ENCODE measurements around the gene ARHGEF40. TPM values are rescaled to one million over a fixed set of nuclear protein-coding genes. Genes with fewer than 3 reads are reported as not detected.

The ARHGEF40 gene
- total RNA-seq, 1 experiment from 2014 or later = 2.7 TPM

- Histone ChIP-seq H3K27ac (ENCODE audit: low read length) (no peak overlapping the region), H3K27me3 (ENCODE audit: low read length) (peaks cover 42% of the 10 kb centered on the region), H3K9ac (ENCODE audit: low read length) (no peak overlapping the region), H3K36me3 (ENCODE audit: low read depth, low read length) (no peaks in the 10 kb centered on the region), H3F3A (ENCODE audit: low read length, unreplicated experiment) (no peaks in the 10 kb centered on the region), H3K4me1 (ENCODE audit: insufficient read depth, low read length) (no peaks in the 10 kb centered on the region), H3K79me2 (ENCODE audit: low read length) (no peaks in the 10 kb centered on the region), H3K4me2 (ENCODE audit: low read length) (no peak overlapping the region), H3K9me2 (replicated peaks; ENCODE audit: low read length) (no peaks in the 10 kb centered on the region), H2AFZ (ENCODE audit: low read length) (no peak overlapping the region), H4K20me1 (ENCODE audit: low read length) (no peaks in the 10 kb centered on the region), H3K9me3 (ENCODE audit: low read length) (no peaks in the 10 kb centered on the region), H3K4me3 (ENCODE audit: low read length) (no peak overlapping the region)
- no peak for DNase-seq
- CTCF ChIA-PET = interaction anchor here (0.6 kb wide), 1 partner anchor 40 kb away, joined by 3 read pairs; no protein-coding TSS in a partner anchor
- no peak for ATAC-seq
- BruUV-seq (replicated peaks) = no TSS peak
- no peak for TF ChIP-seq EZH2 (IDR thresholded peaks at IDR 0.05; ENCODE audit: low read length, unreplicated experiment)
- TF ChIP-seq, protein P1, sequence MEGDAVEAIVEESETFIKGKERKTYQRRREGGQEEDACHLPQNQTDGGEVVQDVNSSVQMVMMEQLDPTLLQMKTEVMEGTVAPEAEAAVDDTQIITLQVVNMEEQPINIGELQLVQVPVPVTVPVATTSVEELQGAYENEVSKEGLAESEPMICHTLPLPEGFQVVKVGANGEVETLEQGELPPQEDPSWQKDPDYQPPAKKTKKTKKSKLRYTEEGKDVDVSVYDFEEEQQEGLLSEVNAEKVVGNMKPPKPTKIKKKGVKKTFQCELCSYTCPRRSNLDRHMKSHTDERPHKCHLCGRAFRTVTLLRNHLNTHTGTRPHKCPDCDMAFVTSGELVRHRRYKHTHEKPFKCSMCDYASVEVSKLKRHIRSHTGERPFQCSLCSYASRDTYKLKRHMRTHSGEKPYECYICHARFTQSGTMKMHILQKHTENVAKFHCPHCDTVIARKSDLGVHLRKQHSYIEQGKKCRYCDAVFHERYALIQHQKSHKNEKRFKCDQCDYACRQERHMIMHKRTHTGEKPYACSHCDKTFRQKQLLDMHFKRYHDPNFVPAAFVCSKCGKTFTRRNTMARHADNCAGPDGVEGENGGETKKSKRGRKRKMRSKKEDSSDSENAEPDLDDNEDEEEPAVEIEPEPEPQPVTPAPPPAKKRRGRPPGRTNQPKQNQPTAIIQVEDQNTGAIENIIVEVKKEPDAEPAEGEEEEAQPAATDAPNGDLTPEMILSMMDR (conservative IDR thresholded peaks at IDR 0.05; ENCODE audit: low read depth, low read length) = no peak
- POLR2A ChIA-PET (ENCODE audit: unreplicated experiment) = no interaction called here
- intact Hi-C loops (cut with micrococcal nuclease) = no loop called here
These were observed 19.5 kb upstream of the ARHGEF40 start for GRCh38 chr14:21050597-21050996.

DNA sequence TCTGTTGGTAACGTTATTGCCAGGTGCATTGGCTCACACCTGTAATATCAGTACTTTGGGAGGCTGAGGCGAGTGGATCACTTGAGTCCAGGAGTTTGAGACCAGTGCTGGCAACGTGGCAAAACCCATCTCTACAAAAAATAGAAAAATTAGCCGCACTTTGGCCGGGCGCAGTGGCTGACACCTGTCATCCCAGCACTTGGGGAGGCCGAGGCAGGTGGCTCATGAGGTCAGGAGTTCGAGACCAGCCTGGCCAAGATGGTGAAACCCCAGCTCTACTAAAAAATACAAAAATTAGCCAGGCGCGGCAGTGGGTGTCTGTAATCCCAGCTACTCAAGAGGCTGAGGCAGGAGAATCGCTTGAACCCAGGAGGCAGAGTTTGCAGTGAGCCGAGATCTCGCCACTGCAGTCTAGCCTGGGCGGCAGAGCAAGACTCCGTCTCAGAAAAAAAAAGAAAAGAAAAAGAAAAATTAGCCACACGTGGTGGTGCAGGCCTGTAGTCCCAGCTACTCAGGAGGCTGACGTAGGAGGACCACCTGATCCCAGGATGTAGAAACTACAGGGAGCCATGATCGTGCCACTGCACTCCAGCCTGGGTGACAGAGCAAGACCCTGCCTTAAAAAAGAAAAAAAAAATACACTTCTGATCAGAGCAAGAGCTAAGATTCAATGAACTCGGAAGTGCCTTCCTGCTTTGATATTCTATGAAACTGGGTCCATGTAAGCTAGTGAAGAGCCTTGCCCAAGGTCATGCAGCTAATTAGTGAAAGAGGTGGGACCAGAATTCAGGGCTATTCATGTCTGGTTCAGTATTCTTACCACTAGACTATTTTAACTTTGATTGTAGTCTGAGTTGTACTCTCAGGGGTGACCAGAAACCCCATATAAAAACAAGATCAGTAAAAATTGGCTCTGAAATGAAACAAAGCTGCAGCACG, 16.7 kb upstream of the ARHGEF40 start:
- no peak overlapping the region for H2AFZ ChIP-seq (ENCODE audit: low read length)
- ChIA-PET CTCF (no interaction called here), POLR2A (ENCODE audit: unreplicated experiment) (no interaction called here)
- no peaks in the 10 kb centered on the region for H3K9me3 ChIP-seq (ENCODE audit: low read length)
- no TSS peak for BruUV-seq (replicated peaks)
- H3F3A ChIP-seq (ENCODE audit: low read length, unreplicated experiment) = no peaks in the 10 kb centered on the region
- no peaks in the 10 kb centered on the region for H3K9me2 ChIP-seq (replicated peaks; ENCODE audit: low read length)
- no peak overlapping the region for H3K4me3 ChIP-seq (ENCODE audit: low read length)
- H3K9ac ChIP-seq (ENCODE audit: low read length) = no peak overlapping the region
- no peak overlapping the region for H3K27ac ChIP-seq (ENCODE audit: low read length)
- no peaks in the 10 kb centered on the region for H3K4me1 ChIP-seq (ENCODE audit: insufficient read depth, low read length)
- H3K27me3 ChIP-seq (ENCODE audit: low read length) = peaks cover 31% of the 10 kb centered on the region
- no peaks in the 10 kb centered on the region for H3K36me3 ChIP-seq (ENCODE audit: low read depth, low read length)
- no peak overlapping the region for H3K4me2 ChIP-seq (ENCODE audit: low read length)
- intact Hi-C loops (cut with micrococcal nuclease) = no loop called here
- ATAC-seq (no peak), DNase-seq (no peak)
- TF ChIP-seq, protein P1 (conservative IDR thresholded peaks at IDR 0.05; ENCODE audit: low read depth, low read length) = no peak
- TF ChIP-seq EZH2 (IDR thresholded peaks at IDR 0.05; ENCODE audit: low read length, unreplicated experiment) (no peak), EZH2phosphoT487 (IDR thresholded peaks at IDR 0.05; ENCODE audit: borderline replicate concordance, low read length) (no peak)
- no peaks in the 10 kb centered on the region for H4K20me1 ChIP-seq (ENCODE audit: low read length)
- no peaks in the 10 kb centered on the region for H3K79me2 ChIP-seq (ENCODE audit: low read length)

- TF ChIP-seq EZH2 (IDR thresholded peaks at IDR 0.05; ENCODE audit: low read length, unreplicated experiment) = no peak
- TF ChIP-seq EZH2phosphoT487 (IDR thresholded peaks at IDR 0.05; ENCODE audit: borderline replicate concordance, low read length) = no peak
- TF ChIP-seq, protein P1 (conservative IDR thresholded peaks at IDR 0.05; ENCODE audit: low read depth, low read length) = no peak
- H3F3A ChIP-seq (ENCODE audit: low read length, unreplicated experiment) = no peaks in the 10 kb centered on the region
- intact Hi-C loops (cut with micrococcal nuclease) = no loop called here
- no peaks in the 10 kb centered on the region for H3K4me1 ChIP-seq (ENCODE audit: insufficient read depth, low read length)
- H3K79me2 ChIP-seq (ENCODE audit: low read length) = no peaks in the 10 kb centered on the region
- no peak overlapping the region for H3K4me3 ChIP-seq (ENCODE audit: low read length)
- no peak overlapping the region for H2AFZ ChIP-seq (ENCODE audit: low read length)
- H4K20me1 ChIP-seq (ENCODE audit: low read length) = no peaks in the 10 kb centered on the region
- DNase-seq = no peak
- no peak overlapping the region for H3K27ac ChIP-seq (ENCODE audit: low read length)
- no peaks in the 10 kb centered on the region for H3K36me3 ChIP-seq (ENCODE audit: low read depth, low read length)
- no peaks in the 10 kb centered on the region for H3K9me2 ChIP-seq (replicated peaks; ENCODE audit: low read length)
- ChIA-PET POLR2A (ENCODE audit: unreplicated experiment) (no interaction called here), CTCF (no interaction called here)
- no peak overlapping the region for H3K9ac ChIP-seq (ENCODE audit: low read length)
- BruUV-seq (replicated peaks) = no TSS peak
- H3K4me2 ChIP-seq (ENCODE audit: low read length) = no peak overlapping the region
- ATAC-seq = no peak
- peaks cover 24% of the 10 kb centered on the region for H3K27me3 ChIP-seq (ENCODE audit: low read length)
- no peaks in the 10 kb centered on the region for H3K9me3 ChIP-seq (ENCODE audit: low read length)
These were observed 15.9 kb upstream of the ARHGEF40 start for GRCh38 chr14:21054123-21054767.
